ENCODE measurements around the gene TOPAZ1. TPM values are rescaled to one million over a fixed set of nuclear protein-coding genes. Genes with fewer than 3 reads are reported as not detected.

Gene TOPAZ1
- total and polyA plus RNA-seq, 9 of the 15 experiments (the other 6 are each of a cell fraction or from before 2014, with no cell fraction given) = 0.01 TPM; not detected in 8

DNA sequence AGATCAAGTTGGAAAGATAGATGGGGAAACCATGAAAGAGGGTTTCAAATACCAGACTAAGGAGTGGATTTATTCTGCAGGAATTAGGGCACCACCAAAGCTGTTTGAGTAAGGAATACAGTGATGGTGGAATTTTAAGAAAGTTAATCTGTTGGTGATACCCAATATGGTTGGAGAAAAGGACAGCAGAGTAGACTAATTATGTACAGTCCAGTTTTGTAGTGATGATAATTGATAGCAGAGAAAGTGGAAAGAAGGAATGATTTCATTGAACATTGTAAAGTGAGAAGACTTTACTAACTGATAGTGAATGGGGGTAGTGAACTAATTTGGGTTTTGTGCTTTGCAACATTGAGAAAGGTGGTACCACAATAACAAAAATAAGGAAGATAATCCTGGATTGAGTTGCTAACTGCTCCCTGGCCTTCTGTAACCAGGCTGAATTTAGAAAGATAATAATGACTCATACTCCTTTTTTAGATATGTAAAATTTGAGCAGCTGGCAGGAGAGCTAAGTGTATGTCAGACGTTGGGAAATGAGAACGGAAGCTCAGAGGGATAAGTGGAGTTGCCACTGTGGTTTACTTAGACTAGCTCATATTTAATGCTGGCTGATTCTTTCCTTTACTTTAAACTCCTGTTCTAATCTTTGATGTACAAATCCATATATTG, 113.8 kb downstream of the TOPAZ1 start (continued):
- no peak for TF ChIP-seq E4F1 (CRISPR knock-in tag; IDR thresholded peaks at IDR 0.05; ENCODE audit: borderline replicate concordance)
- TF ChIP-seq, protein P1, sequence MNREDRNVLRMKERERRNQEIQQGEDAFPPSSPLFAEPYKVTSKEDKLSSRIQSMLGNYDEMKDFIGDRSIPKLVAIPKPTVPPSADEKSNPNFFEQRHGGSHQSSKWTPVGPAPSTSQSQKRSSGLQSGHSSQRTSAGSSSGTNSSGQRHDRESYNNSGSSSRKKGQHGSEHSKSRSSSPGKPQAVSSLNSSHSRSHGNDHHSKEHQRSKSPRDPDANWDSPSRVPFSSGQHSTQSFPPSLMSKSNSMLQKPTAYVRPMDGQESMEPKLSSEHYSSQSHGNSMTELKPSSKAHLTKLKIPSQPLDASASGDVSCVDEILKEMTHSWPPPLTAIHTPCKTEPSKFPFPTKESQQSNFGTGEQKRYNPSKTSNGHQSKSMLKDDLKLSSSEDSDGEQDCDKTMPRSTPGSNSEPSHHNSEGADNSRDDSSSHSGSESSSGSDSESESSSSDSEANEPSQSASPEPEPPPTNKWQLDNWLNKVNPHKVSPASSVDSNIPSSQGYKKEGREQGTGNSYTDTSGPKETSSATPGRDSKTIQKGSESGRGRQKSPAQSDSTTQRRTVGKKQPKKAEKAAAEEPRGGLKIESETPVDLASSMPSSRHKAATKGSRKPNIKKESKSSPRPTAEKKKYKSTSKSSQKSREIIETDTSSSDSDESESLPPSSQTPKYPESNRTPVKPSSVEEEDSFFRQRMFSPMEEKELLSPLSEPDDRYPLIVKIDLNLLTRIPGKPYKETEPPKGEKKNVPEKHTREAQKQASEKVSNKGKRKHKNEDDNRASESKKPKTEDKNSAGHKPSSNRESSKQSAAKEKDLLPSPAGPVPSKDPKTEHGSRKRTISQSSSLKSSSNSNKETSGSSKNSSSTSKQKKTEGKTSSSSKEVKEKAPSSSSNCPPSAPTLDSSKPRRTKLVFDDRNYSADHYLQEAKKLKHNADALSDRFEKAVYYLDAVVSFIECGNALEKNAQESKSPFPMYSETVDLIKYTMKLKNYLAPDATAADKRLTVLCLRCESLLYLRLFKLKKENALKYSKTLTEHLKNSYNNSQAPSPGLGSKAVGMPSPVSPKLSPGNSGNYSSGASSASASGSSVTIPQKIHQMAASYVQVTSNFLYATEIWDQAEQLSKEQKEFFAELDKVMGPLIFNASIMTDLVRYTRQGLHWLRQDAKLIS (CRISPR knock-in tag; IDR thresholded peaks at IDR 0.05) = no peak
- no peak for TF ChIP-seq ZNF609 (CRISPR knock-in tag; IDR thresholded peaks at IDR 0.05; ENCODE audit: borderline replicate concordance)
- no peak for TF ChIP-seq SREBF2 (CRISPR knock-in tag; IDR thresholded peaks at IDR 0.05)
- TF ChIP-seq, protein P2, sequence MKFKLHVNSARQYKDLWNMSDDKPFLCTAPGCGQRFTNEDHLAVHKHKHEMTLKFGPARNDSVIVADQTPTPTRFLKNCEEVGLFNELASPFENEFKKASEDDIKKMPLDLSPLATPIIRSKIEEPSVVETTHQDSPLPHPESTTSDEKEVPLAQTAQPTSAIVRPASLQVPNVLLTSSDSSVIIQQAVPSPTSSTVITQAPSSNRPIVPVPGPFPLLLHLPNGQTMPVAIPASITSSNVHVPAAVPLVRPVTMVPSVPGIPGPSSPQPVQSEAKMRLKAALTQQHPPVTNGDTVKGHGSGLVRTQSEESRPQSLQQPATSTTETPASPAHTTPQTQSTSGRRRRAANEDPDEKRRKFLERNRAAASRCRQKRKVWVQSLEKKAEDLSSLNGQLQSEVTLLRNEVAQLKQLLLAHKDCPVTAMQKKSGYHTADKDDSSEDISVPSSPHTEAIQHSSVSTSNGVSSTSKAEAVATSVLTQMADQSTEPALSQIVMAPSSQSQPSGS (CRISPR knock-in tag; IDR thresholded peaks at IDR 0.05) = no peak
- TF ChIP-seq STAT6 (CRISPR knock-in tag; IDR thresholded peaks at IDR 0.05) = no peak
- TF ChIP-seq ZNF668 (CRISPR knock-in tag; IDR thresholded peaks at IDR 0.05) = no peak
- TF ChIP-seq FOXP1 (CRISPR knock-in tag; IDR thresholded peaks at IDR 0.05) = no peak
- no peak for TF ChIP-seq RAD51 (IDR thresholded peaks at IDR 0.05; ENCODE audit: borderline replicate concordance, low read depth)

Measured in K562 (cell line).